ENCODE data around the gene KRABD2.
A peak's percentile ranks its signal among the peaks of the same experiment; 100 is the strongest.
"Not testable (repeated sequence)": the region's sequence is repeated elsewhere in the genome, so short reads cannot be mapped to it uniquely, and the experiment has no call there.

The KRABD2 gene

DNA sequence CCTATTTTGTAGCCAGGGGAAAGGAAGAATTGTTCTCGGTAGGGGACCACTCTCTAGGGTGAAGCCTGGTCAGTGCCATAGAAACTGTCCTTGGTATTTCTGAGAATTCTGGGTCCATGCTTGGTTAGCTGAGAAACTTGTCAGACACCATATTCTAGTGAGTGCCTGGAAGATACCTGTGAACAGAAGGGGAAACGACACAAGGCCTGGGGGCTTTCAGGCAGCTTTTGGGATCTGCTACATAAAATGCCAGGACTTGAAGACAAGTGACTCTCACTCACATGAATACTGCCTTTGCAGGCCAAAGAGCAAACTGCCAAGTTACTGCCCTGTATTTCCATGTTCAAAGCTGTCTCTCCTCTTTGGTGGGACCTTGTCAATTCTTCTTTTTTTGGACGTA lies 18.6 kb downstream of the KRABD2 start:
- DNase-seq: no peak

GRCh38 chr17:8354236-8354635 lies 22.3 kb downstream of the KRABD2 start:
- DNase-seq: no peak

DNA sequence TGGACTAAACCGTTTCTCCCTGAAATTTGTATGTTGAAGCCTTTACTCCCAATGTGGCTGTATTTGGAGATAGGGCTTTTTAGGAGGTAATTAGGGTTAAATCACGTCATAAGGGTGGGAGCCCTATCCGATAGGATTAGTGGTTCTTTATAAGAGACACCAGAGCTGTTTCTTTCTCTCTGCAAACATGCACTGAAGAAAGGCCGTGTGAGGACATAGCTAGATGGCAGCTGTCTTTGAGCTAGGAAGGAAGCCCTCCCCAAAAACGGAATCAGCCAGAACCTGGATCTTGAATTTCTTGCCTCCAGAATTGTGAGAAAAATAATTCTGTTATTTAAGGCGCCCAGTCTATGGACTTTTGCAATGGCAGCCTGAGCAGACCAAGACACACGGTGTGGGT lies 22.8 kb downstream of the KRABD2 start:
- no peak for DNase-seq

- no peak for DNase-seq
Measured at GRCh38 chr17:8350339-8350738, 26.2 kb downstream of the KRABD2 start.

- DNase-seq: not testable (repeated sequence)
Measured at GRCh38 chr17:8347001-8347400, 29.5 kb downstream of the KRABD2 start.

DNA sequence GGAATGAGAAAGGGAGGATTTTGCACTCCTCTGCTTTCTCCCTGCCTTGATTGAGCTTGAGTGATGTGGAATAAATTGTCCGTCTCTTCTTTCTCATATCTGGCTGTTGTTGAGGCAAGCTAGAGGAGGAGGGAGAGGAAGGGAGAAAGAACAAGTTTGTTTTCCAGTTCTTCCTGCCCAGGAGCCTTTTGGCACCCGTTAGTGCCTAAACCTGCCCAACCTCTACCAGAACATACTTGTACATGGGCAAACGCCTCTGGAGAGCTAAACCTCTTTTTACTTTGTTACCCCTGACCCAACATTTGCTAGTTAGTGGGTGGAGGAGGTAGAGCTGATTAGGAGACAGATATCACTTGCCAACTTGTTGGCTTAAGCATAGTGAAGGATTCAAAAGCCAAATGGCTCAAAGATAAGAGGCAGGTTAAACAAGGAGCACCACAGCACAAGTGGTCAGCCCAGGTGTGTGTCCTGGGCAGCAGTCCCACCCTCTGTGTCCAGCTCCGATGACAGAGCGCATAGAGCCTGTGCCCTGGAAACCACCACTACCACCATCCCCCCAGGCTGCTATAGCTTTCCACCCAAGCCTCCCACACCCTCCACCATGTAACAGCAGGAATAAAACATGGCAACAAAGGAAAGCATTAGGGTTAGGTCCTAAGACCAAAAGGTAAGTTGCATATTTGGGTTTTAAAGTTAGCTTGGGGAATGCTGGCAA lies 30.4 kb downstream of the KRABD2 start:
- no peak for DNase-seq

GRCh38 chr17:8345052-8345690 lies 31.3 kb downstream of the KRABD2 start:
- peak; percentile 7 for DNase-seq

GRCh38 chr17:8341456-8341855 lies 35.0 kb downstream of the KRABD2 start:
- DNase-seq: no peak

DNA sequence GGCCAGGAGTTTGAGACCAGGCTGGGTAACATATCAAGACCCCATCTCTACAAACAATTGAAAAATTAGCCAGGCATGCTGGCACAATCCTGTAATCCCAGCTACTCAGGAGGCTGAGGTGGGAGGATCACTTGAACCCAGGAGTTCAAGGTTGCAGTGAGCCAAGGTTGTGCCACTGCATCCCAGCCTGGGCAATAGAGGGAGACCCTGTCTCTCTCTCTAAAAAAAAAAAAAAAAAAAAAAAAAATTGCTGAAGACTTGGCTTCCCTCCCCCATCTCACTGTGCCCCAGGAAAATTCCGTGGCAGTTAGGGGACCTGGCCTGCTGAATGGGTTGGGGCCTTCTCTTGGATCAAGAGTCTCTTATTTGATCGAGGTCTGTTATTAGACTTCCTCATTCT lies 37.0 kb downstream of the KRABD2 start, which contains the start of gene ODF4:
Gene ODF4 (plus strand): TSS at position 301 of the 400 bp plus-strand sequence. CDS start 212 bp downstream, outside the sequence.
- DNase-seq: no peak

DNA sequence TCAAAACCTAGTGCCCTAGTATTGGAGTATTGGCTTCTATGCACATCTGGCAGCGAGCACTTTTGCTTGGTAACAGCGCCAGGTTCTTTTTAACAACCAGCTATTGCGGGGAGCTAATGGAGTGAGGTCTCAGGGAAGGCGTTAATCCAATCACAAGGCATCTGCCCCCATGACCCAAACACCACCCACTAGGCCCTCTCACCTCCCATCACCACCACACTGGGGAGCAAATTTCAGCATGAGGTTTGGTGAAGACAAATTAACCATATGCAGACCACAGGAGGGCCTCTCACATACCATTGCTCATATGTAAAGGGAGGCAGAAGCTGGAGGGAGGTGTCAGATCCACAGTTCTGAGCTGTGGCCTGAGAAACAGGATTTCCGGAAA lies 37.8 kb downstream of the KRABD2 start:
- DNase-seq: no peak

GRCh38 chr17:8337802-8338752 lies 38.4 kb downstream of the KRABD2 start:
- DNase-seq: no peak

DNA sequence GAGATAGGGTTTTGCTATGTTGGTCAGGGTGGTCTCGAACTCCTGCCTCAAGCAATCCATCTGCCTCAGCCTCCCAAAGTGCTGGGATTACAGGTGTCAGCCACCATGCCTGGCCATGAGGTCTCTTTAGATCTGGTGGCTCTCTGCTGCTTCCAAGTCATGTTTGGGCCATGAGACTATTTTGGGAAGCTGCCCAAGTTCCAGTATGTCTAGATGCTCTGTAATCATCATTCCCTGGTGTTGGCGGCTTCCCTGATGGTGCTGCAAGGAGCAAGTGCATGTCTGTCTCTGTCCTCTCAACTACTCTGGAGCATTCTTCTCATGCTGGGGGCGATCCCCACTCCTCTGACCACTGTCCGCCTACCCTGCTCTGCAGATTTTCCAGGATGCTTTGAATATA lies 43.2 kb downstream of the KRABD2 start:
- no peak for DNase-seq

GRCh38 chr17:8332688-8333087 lies 43.8 kb downstream of the KRABD2 start:
- DNase-seq: no peak

- DNase-seq: no peak
Measured at GRCh38 chr17:8332128-8332527, 44.4 kb downstream of the KRABD2 start.

GRCh38 chr17:8327303-8327649 lies 49.2 kb downstream of the KRABD2 start:
- no peak for DNase-seq

Measured in stimulated activated CD4-positive, alpha-beta T cell treated with anti-CD3 and anti-CD28 coated beads, Interleukin-1b, Interleukin-23, amount 100 ng/mL, for 48 hours (primary cell).